ENCODE measurements around the gene PFKFB2. TPM values are rescaled to one million over a fixed set of nuclear protein-coding genes. Genes with fewer than 3 reads are reported as not detected.

Gene PFKFB2
- total and polyA plus RNA-seq, 2 of the 8 experiments (the other 6 are each of a cell fraction or from before 2014, with no cell fraction given): 6.7 to 19.1 TPM

- Histone ChIP-seq H3K27me3 (replicated peaks in 1 of 4; ENCODE audit: control insufficient read depth in 3 of 4, extremely low read depth in 1 of 4, insufficient read depth in 3 of 4, low read length in 3 of 4) (no peaks in the 10 kb centered on the region), H3K79me2 (ENCODE audit: control insufficient read depth in 1 of 2, insufficient read depth in 2 of 2, low read length in 2 of 2) (no peaks in the 10 kb centered on the region), H2BK15ac (ENCODE audit: low read length) (no peak overlapping the region), H4K8ac (ENCODE audit: extremely low read depth, insufficient read depth, low read length) (no peak overlapping the region), H3K9ac (replicated peaks in 1 of 4; ENCODE audit: extremely low read depth in 1 of 4, low read depth in 3 of 4, low read length in 3 of 4) (no peak overlapping the region), H4K91ac (replicated peaks; ENCODE audit: insufficient read length, low read length) (no peak overlapping the region), H2BK5ac (ENCODE audit: low read depth, low read length) (no peak overlapping the region), H3K79me1 (ENCODE audit: low read depth, low read length) (no peaks in the 10 kb centered on the region), H3K23me2 (ENCODE audit: low read depth, low read length) (no peaks in the 10 kb centered on the region), H2BK20ac (ENCODE audit: low read length) (no peak overlapping the region), H3K4me1 (replicated peaks in 1 of 4; ENCODE audit: control insufficient read depth in 3 of 4, insufficient read depth in 4 of 4, low read length in 3 of 4) (peaks cover 3 to 11% (median 10%) of the 10 kb centered on the region in 4 experiments; a peak in 6 of 7 replicates), H3K27ac (ENCODE audit: low read depth, low read length) (no peak overlapping the region), H2AFZ (ENCODE audit: low read length) (no peak overlapping the region), H3K14ac (ENCODE audit: insufficient read length) (no peak overlapping the region), H3K9me3 (ENCODE audit: insufficient read depth in 2 of 2, low read depth in 1 of 2, low read length in 1 of 2) (no peaks in the 10 kb centered on the region), H2BK120ac (replicated peaks; ENCODE audit: low read depth, low read length) (no peak overlapping the region), H3K56ac (replicated peaks; ENCODE audit: insufficient read length, low read depth, low read length) (no peak overlapping the region), H3K4me3 (ENCODE audit: extremely low read depth in 1 of 4, insufficient read depth in 2 of 4, low read depth in 3 of 4, low read length in 4 of 4) (no peak overlapping the region), H3K4ac (replicated peaks; ENCODE audit: insufficient read length, low read depth, low read length) (no peak overlapping the region), H2AK5ac (ENCODE audit: low read depth, low read length) (no peak overlapping the region), H3K23ac (ENCODE audit: insufficient read length) (no peak overlapping the region), H4K20me1 (replicated peaks in 1 of 2; ENCODE audit: control insufficient read depth in 1 of 2, insufficient read depth in 2 of 2, low read length in 2 of 2) (no peaks in the 10 kb centered on the region), H2BK12ac (ENCODE audit: low read depth, low read length) (no peak overlapping the region), H4K5ac (ENCODE audit: insufficient read length, low read depth, low read length) (no peak overlapping the region), H3K18ac (ENCODE audit: extremely low read depth, low read length) (no peak overlapping the region), H3K4me2 (ENCODE audit: insufficient read depth in 1 of 2, low read depth in 2 of 2, low read length in 2 of 2) (no peak overlapping the region), H3K36me3 (ENCODE audit: control insufficient read depth in 2 of 4, insufficient read depth in 4 of 4, low read length in 3 of 4) (peaks cover 0 to 2% (median 0%) of the 10 kb centered on the region in 4 experiments; a peak in 2 of 8 replicates)
- POLR2A ChIA-PET (ENCODE audit: partially characterized antibody): interaction anchor here (0.7 kb wide), 1 partner anchor 18 kb away, joined by 3 read pairs; no protein-coding TSS in a partner anchor
- no peak for TF ChIP-seq ATF2 (IDR thresholded peaks at IDR 0.05; ENCODE audit: low read length)
- no peak for TF ChIP-seq JUND (IDR thresholded peaks at IDR 0.05; ENCODE audit: low read length)
- TF ChIP-seq TAF1 (IDR thresholded peaks at IDR 0.05; ENCODE audit: low read depth, low read length): no peak
- TF ChIP-seq POU5F1 (IDR thresholded peaks at IDR 0.05; ENCODE audit: low read depth, low read length): no peak
- TF ChIP-seq CEBPB (IDR thresholded peaks at IDR 0.05; ENCODE audit: low read depth, low read length): no peak
- TF ChIP-seq HDAC6 (IDR thresholded peaks at IDR 0.05; ENCODE audit: low read depth, low read length): no peak
- TF ChIP-seq KDM4A (IDR thresholded peaks at IDR 0.05; ENCODE audit: low read depth, low read length, severe bottlenecking): no peak
- no peak for TF ChIP-seq GTF2F1 (IDR thresholded peaks at IDR 0.05; ENCODE audit: borderline replicate concordance, low read depth, low read length)
- no peak for TF ChIP-seq EP300 (IDR thresholded peaks at IDR 0.05; ENCODE audit: borderline replicate concordance in 1 of 2, low read depth in 2 of 2, low read length in 2 of 2)
- TF ChIP-seq POLR2AphosphoS5 (IDR thresholded peaks at IDR 0.05; ENCODE audit: low read depth, low read length): no peak
- TF ChIP-seq BRCA1 (IDR thresholded peaks at IDR 0.05; ENCODE audit: low read depth, low read length): no peak
- no peak for TF ChIP-seq FOSL1 (IDR thresholded peaks at IDR 0.05; ENCODE audit: insufficient read depth, low read depth, low read length)
- TF ChIP-seq KDM5A (IDR thresholded peaks at IDR 0.05; ENCODE audit: low read length): no peak
- no peak for DNase-seq (ENCODE audit: low read depth in 1 of 2, low spot score in 2 of 2)
- CTCF ChIA-PET (ENCODE audit: partially characterized antibody): interaction anchor here (1.3 to 10.5 kb wide), 5 partner anchors 18 to 90 kb away, joined by 3 to 122 read pairs (median 9); no protein-coding TSS in a partner anchor
- 92% methylated on average over 4 of the region's 4 CpGs; no CpG with 5 or more reads in 1 of the 2 experiments for WGBS, 2 experiments (ENCODE audit: extremely low coverage in 1 of 2, insufficient coverage in 1 of 2, insufficient read length in 1 of 2, insufficient replicate concordance in 2 of 2, low coverage in 1 of 2, low lambda C conversion rate in 2 of 2, missing lambda C conversion rate in 1 of 2)
- FAIRE-seq: no peak
These were observed 27.0 kb upstream of the PFKFB2 start for GRCh38 chr1:207026104-207026534.

Data from H1 (cell line).